GM12878 (cell line): ENCODE results near the gene PPME1. TPM values are rescaled to one million over a fixed set of nuclear protein-coding genes. Genes with fewer than 3 reads are reported as not detected.

Experiments
- ATF7 ChIP-seq: fragments of 450-650 bp; IDR thresholded peaks from 2 replicates; pipeline ENCODE4 v1.6.1; 2016; ENCODE audit warnings: low read depth, mild to moderate bottlenecking
- CBFB ChIP-seq: IDR thresholded peaks from 2 replicates; pipeline ENCODE4 v1.6.1; 2016; ENCODE audit warnings: antibody characterized with exemption, low read depth
- CREB1 ChIP-seq: IDR thresholded peaks from 2 replicates; pipeline ENCODE4 v1.6.1; 2012; ENCODE audit warnings: low read depth, mild to moderate bottlenecking, inconsistent platforms
- CREM ChIP-seq: IDR thresholded peaks from 2 replicates; pipeline ENCODE4 v1.6.1; 2014; ENCODE audit warnings: antibody characterized with exemption, low read depth
- E2F8 ChIP-seq: fragments of 450-650 bp; IDR thresholded peaks from 2 replicates; pipeline ENCODE4 v1.6.1; 2018; ENCODE audit warnings: mild to moderate bottlenecking, low read depth, moderate library complexity; ENCODE audit not compliant: partially characterized antibody
- EP300 ChIP-seq, 2 experiments: fragments of 150-350 bp in 1 of 2; IDR thresholded peaks; 2 replicates each; pipeline ENCODE4 v1.6.1; 2011 to 2012; ENCODE audit warnings: low read depth in 2 of 2, low read length in 2 of 2, borderline replicate concordance in 1 of 2, improper control_type of control experiment in 1 of 2, inconsistent platforms in 1 of 2; ENCODE audit not compliant: control insufficient read depth in 1 of 2
- ETV6 ChIP-seq, 2 experiments: fragments of 450-650 bp in 1 of 2; IDR thresholded peaks in 1 of 2; conservative IDR thresholded peaks in 1 of 2; 2 replicates each; pipeline ENCODE4 v1.6.1; 2014; ENCODE audit warnings: antibody characterized with exemption in 1 of 2, borderline replicate concordance in 1 of 2, low read depth in 1 of 2, mild to moderate bottlenecking in 1 of 2, moderate library complexity in 1 of 2
- NRF1 ChIP-seq: conservative IDR thresholded peaks from 2 replicates; pipeline ENCODE4 v1.6.1; 2011; ENCODE audit warnings: mild to moderate bottlenecking, low read depth, low read length, improper control_type of control experiment
- PML ChIP-seq: IDR thresholded peaks from 2 replicates; pipeline ENCODE4 v1.6.1; 2012; ENCODE audit warnings: low read length, inconsistent platforms
- POLR2AphosphoS2 ChIP-seq: IDR thresholded peaks from 2 replicates; pipeline ENCODE4 v1.6.1; 2011; ENCODE audit warnings: low read depth, mild to moderate bottlenecking, low read length, improper control_type of control experiment, moderate library complexity
- RAD21 ChIP-seq: IDR thresholded peaks from 2 replicates; pipeline ENCODE4 v1.6.1; 2011; ENCODE audit warnings: mild to moderate bottlenecking, low read depth, low read length, moderate library complexity; ENCODE audit not compliant: insufficient read depth
- TAF1 ChIP-seq: IDR thresholded peaks from 2 replicates; pipeline ENCODE4 v1.6.1; 2011; ENCODE audit warnings: mild to moderate bottlenecking, low read depth, low read length, borderline replicate concordance
- ZNF207 ChIP-seq: fragments of 450-650 bp; IDR thresholded peaks from 2 replicates; pipeline ENCODE4 v1.6.1; 2014; ENCODE audit warnings: antibody characterized with exemption, mild to moderate bottlenecking, borderline replicate concordance
- polyA plus RNA-seq, 11 experiments: library from polyadenylated mRNA; depleted of rRNA in 4 of 11; unstranded in 6 of 11; stranded (reverse) in 5 of 11; fragments of >200 nt; fragmentation: Nextera tagmentation in 4 of 11; fragmentation: Illumina TruSeq in 1 of 11; extraction: Ambion mirVana in 4 of 11; extraction: Trizol in 1 of 11; gene quantifications; 1 replicate in 1 of 11; 2 replicates in 10 of 11; pipeline versions ENCODE4 v1.2.1 to v1.2.3, GENCODE V29; 2011 to 2016; ENCODE audit warnings: inconsistent platforms in 2 of 11, missing spikeins in 2 of 11, low read depth in 1 of 11
- total RNA-seq, 4 experiments: library from RNA; depleted of rRNA in 3 of 4; stranded (reverse); fragments of >200 nt in 3 of 4; fragmentation: Illumina TruSeq in 1 of 4; extraction: Trizol in 1 of 4; gene quantifications; 2 replicates each; pipeline versions ENCODE4 v1.2.1 to v1.2.3, GENCODE V29; 2013 to 2021
- TF ChIP-seq, protein P1 (sequence below): fragments of 450-650 bp; IDR thresholded peaks from 2 replicates; pipeline ENCODE4 v1.6.1; 2016; ENCODE audit warnings: mild to moderate bottlenecking
- TF ChIP-seq, protein P2 (sequence below): fragments of 450-650 bp; IDR thresholded peaks from 2 replicates; pipeline ENCODE4 v1.6.1; 2016; ENCODE audit warnings: mild to moderate bottlenecking, moderate library complexity, borderline replicate concordance
- TF ChIP-seq, protein P3 (sequence below), 3 experiments: IDR thresholded peaks in 2 of 3; conservative IDR thresholded peaks in 1 of 3; 2 replicates each; pipeline ENCODE4 v1.5.1; 2011; ENCODE audit warnings: low read depth in 3 of 3, low read length in 3 of 3, mild to moderate bottlenecking in 3 of 3, control low read depth in 2 of 3, moderate library complexity in 2 of 3, inconsistent platforms in 1 of 3, mixed read lengths in 1 of 3; ENCODE audit not compliant: control insufficient read depth in 2 of 3, insufficient read depth in 1 of 3; ENCODE audit errors: extremely low read depth in 1 of 3

Gene PPME1
- total and polyA plus RNA-seq, 10 of the 15 experiments (the other 5 are each of a cell fraction or from before 2014, with no cell fraction given), result 3.1 to 51.4 (median 20.8) TPM

- TF ChIP-seq CBFB (peak; percentile 33; the same call in 1 of the 2 replicates), PML (peak; percentile 72; the same call in 1 of the 2 replicates), TAF1 (peak; percentile 25; the same call in 1 of the 2 replicates), RAD21 (0 out of 2 replicates have a peak, but pooled peaks have one; percentile 1), NRF1 (peak; percentile 98), CREM (peak; percentile 84), ATF7 (peak; percentile 60; the same call in 1 of the 2 replicates), ETV6 (conservative IDR thresholded peaks at IDR 0.05 in 1 of 2, IDR thresholded peaks at IDR 0.05 in 1 of 2; ENCODE audit: borderline replicate concordance in 1 of 2, low read depth in 1 of 2) (peak in 1 of 2 experiments; percentile 27; a peak in 1 of 4 replicates), EP300 (IDR thresholded peaks at IDR 0.05; ENCODE audit: borderline replicate concordance in 1 of 2, control insufficient read depth in 1 of 2, low read depth in 2 of 2, low read length in 2 of 2) (0 out of 4 replicates have a peak, but pooled peaks of 1 of the 2 experiments have one; percentile 16), E2F8 (peak; percentile 70), ZNF207 (0 out of 2 replicates have a peak, but pooled peaks have one; percentile 29), POLR2AphosphoS2 (0 out of 2 replicates have a peak, but pooled peaks have one; percentile 58), CREB1 (peak; percentile 87)
- TF ChIP-seq, protein P1, sequence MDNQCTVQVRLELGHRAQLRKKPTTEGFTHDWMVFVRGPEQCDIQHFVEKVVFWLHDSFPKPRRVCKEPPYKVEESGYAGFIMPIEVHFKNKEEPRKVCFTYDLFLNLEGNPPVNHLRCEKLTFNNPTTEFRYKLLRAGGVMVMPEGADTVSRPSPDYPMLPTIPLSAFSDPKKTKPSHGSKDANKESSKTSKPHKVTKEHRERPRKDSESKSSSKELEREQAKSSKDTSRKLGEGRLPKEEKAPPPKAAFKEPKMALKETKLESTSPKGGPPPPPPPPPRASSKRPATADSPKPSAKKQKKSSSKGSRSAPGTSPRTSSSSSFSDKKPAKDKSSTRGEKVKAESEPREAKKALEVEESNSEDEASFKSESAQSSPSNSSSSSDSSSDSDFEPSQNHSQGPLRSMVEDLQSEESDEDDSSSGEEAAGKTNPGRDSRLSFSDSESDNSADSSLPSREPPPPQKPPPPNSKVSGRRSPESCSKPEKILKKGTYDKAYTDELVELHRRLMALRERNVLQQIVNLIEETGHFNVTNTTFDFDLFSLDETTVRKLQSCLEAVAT, result 0 out of 2 replicates have a peak, but pooled peaks have one; percentile 60
- TF ChIP-seq, protein P2, sequence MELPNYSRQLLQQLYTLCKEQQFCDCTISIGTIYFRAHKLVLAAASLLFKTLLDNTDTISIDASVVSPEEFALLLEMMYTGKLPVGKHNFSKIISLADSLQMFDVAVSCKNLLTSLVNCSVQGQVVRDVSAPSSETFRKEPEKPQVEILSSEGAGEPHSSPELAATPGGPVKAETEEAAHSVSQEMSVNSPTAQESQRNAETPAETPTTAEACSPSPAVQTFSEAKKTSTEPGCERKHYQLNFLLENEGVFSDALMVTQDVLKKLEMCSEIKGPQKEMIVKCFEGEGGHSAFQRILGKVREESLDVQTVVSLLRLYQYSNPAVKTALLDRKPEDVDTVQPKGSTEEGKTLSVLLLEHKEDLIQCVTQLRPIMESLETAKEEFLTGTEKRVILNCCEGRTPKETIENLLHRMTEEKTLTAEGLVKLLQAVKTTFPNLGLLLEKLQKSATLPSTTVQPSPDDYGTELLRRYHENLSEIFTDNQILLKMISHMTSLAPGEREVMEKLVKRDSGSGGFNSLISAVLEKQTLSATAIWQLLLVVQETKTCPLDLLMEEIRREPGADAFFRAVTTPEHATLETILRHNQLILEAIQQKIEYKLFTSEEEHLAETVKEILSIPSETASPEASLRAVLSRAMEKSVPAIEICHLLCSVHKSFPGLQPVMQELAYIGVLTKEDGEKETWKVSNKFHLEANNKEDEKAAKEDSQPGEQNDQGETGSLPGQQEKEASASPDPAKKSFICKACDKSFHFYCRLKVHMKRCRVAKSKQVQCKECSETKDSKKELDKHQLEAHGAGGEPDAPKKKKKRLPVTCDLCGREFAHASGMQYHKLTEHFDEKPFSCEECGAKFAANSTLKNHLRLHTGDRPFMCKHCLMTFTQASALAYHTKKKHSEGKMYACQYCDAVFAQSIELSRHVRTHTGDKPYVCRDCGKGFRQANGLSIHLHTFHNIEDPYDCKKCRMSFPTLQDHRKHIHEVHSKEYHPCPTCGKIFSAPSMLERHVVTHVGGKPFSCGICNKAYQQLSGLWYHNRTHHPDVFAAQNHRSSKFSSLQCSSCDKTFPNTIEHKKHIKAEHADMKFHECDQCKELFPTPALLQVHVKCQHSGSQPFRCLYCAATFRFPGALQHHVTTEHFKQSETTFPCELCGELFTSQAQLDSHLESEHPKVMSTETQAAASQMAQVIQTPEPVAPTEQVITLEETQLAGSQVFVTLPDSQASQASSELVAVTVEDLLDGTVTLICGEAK, result peak; percentile 95
- TF ChIP-seq, protein P3, sequence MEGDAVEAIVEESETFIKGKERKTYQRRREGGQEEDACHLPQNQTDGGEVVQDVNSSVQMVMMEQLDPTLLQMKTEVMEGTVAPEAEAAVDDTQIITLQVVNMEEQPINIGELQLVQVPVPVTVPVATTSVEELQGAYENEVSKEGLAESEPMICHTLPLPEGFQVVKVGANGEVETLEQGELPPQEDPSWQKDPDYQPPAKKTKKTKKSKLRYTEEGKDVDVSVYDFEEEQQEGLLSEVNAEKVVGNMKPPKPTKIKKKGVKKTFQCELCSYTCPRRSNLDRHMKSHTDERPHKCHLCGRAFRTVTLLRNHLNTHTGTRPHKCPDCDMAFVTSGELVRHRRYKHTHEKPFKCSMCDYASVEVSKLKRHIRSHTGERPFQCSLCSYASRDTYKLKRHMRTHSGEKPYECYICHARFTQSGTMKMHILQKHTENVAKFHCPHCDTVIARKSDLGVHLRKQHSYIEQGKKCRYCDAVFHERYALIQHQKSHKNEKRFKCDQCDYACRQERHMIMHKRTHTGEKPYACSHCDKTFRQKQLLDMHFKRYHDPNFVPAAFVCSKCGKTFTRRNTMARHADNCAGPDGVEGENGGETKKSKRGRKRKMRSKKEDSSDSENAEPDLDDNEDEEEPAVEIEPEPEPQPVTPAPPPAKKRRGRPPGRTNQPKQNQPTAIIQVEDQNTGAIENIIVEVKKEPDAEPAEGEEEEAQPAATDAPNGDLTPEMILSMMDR (IDR thresholded peaks at IDR 0.05 in 2 of 3, conservative IDR thresholded peaks at IDR 0.05 in 1 of 3; ENCODE audit: control insufficient read depth in 2 of 3, extremely low read depth in 1 of 3, insufficient read depth in 1 of 3, low read depth in 3 of 3, low read length in 3 of 3), result peak; percentile 11 to 36 (median 11); a peak in 2 of 6 replicates
Observed at GRCh38 chr11:74170694-74171629, at the start of gene PPME1, which contains the start of gene C2CD3 (continued).
